ENCODE measurements around the gene TMPRSS11B. TPM values are rescaled to one million over a fixed set of nuclear protein-coding genes. Genes with fewer than 3 reads are reported as not detected.

Gene TMPRSS11B
- total RNA-seq, 1 experiment from 2014 or later, result not detected

DNA sequence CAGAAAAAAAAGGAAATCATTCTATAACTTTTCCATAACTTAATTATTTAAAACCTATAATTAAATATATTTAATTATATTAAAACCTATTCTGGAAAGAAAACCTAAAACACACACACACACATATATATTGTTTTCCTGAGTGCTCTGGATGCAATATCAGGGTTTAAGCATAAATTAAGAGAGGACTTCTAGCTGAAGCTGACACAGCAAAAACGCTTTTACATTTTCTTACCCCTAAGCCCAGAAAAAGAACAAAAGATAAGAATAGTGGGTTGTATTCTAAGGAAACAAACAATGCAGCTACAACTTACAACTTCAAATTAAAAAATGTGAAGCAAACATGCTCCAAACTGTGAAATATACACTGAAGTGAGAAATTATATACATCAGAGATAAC is 52.3 kb downstream of the TMPRSS11B start:
- CTCF ChIA-PET, result interaction anchor here (1.0 to 1.3 kb wide), 3 partner anchors 17 to 444 kb away, joined by 3 to 4 read pairs (median 3); no protein-coding TSS in a partner anchor

DNA sequence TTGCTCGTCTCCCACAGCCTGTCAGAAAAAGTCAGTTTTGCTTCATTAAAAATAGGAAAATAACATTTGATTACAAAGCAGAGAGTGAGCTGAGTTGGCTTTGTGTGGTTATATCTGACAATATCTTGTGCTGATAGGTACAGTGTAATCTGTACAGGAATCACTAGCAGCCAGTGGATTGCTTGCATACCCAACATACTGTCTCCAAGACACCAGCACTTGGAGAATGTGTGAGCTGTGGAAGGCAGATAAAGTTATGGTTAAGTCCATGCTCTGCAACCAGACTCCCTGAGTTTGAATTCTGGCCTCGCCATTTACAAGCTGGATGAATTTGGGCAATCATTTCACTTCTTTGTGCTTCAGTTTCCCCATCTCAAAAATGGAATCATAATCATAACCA is 58.3 kb downstream of the TMPRSS11B start:
- BruUV-seq (replicated peaks), result no TSS peak
- no peak for DNase-seq (ENCODE audit: unreplicated experiment)
- TF ChIP-seq, protein P1, sequence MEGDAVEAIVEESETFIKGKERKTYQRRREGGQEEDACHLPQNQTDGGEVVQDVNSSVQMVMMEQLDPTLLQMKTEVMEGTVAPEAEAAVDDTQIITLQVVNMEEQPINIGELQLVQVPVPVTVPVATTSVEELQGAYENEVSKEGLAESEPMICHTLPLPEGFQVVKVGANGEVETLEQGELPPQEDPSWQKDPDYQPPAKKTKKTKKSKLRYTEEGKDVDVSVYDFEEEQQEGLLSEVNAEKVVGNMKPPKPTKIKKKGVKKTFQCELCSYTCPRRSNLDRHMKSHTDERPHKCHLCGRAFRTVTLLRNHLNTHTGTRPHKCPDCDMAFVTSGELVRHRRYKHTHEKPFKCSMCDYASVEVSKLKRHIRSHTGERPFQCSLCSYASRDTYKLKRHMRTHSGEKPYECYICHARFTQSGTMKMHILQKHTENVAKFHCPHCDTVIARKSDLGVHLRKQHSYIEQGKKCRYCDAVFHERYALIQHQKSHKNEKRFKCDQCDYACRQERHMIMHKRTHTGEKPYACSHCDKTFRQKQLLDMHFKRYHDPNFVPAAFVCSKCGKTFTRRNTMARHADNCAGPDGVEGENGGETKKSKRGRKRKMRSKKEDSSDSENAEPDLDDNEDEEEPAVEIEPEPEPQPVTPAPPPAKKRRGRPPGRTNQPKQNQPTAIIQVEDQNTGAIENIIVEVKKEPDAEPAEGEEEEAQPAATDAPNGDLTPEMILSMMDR (IDR thresholded peaks at IDR 0.05; ENCODE audit: unreplicated experiment), result no peak
- H3K4me3 Mint-ChIP-seq (ENCODE audit: unreplicated experiment), result no peak overlapping the region
- CTCF ChIA-PET, result no interaction called here
- POLR2A ChIA-PET, result no interaction called here
- H3K27ac Mint-ChIP-seq (ENCODE audit: low read depth, unreplicated experiment), result no peak overlapping the region
- no peaks in the 10 kb centered on the region for H3K4me1 Mint-ChIP-seq (ENCODE audit: insufficient read depth, unreplicated experiment)
- no peaks in the 10 kb centered on the region for H3K27me3 Mint-ChIP-seq (ENCODE audit: insufficient read depth, unreplicated experiment)
- no peaks in the 10 kb centered on the region for H3K36me3 Mint-ChIP-seq (ENCODE audit: insufficient read depth, unreplicated experiment)
- intact Hi-C loops (cut with micrococcal nuclease), result no loop called here
- no peaks in the 10 kb centered on the region for H3K9me3 Mint-ChIP-seq (ENCODE audit: unreplicated experiment)

More for the DNA sequence above, 52.3 kb downstream of the TMPRSS11B start:
- H3K27ac Mint-ChIP-seq (ENCODE audit: low read depth, unreplicated experiment), result no peak overlapping the region
- H3K36me3 Mint-ChIP-seq (ENCODE audit: insufficient read depth, unreplicated experiment), result no peaks in the 10 kb centered on the region
- POLR2A ChIA-PET, result no interaction called here
- intact Hi-C loops (cut with micrococcal nuclease), result no loop called here
- H3K4me1 Mint-ChIP-seq (ENCODE audit: insufficient read depth, unreplicated experiment), result no peaks in the 10 kb centered on the region
- no TSS peak for BruUV-seq (replicated peaks)
- peaks cover 7% of the 10 kb centered on the region for H3K9me3 Mint-ChIP-seq (ENCODE audit: unreplicated experiment)
- TF ChIP-seq, protein P1 (IDR thresholded peaks at IDR 0.05; ENCODE audit: unreplicated experiment), result no peak
- DNase-seq (ENCODE audit: unreplicated experiment), result no peak
- no peak overlapping the region for H3K4me3 Mint-ChIP-seq (ENCODE audit: unreplicated experiment)
- no peaks in the 10 kb centered on the region for H3K27me3 Mint-ChIP-seq (ENCODE audit: insufficient read depth, unreplicated experiment)

- Mint-ChIP-seq H3K4me1 (ENCODE audit: insufficient read depth, unreplicated experiment) (peaks cover 6% of the 10 kb centered on the region), H3K27ac (ENCODE audit: low read depth, unreplicated experiment) (no peak overlapping the region), H3K4me3 (ENCODE audit: unreplicated experiment) (no peak overlapping the region), H3K36me3 (ENCODE audit: insufficient read depth, unreplicated experiment) (no peaks in the 10 kb centered on the region), H3K9me3 (ENCODE audit: unreplicated experiment) (no peaks in the 10 kb centered on the region), H3K27me3 (ENCODE audit: insufficient read depth, unreplicated experiment) (no peaks in the 10 kb centered on the region)
- intact Hi-C loops (cut with micrococcal nuclease), result no loop called here
- ChIA-PET CTCF (interaction anchor here (1.4 kb wide), 1 partner anchor 9 kb away, joined by 6 read pairs; no protein-coding TSS in a partner anchor), POLR2A (no interaction called here)
- TF ChIP-seq, protein P1 (IDR thresholded peaks at IDR 0.05; ENCODE audit: unreplicated experiment), result no peak
- no TSS peak for BruUV-seq (replicated peaks)
- no peak for DNase-seq (ENCODE audit: unreplicated experiment)
Observed at GRCh38 chr4:68184923-68185322, 60.6 kb downstream of the TMPRSS11B start.

DNA sequence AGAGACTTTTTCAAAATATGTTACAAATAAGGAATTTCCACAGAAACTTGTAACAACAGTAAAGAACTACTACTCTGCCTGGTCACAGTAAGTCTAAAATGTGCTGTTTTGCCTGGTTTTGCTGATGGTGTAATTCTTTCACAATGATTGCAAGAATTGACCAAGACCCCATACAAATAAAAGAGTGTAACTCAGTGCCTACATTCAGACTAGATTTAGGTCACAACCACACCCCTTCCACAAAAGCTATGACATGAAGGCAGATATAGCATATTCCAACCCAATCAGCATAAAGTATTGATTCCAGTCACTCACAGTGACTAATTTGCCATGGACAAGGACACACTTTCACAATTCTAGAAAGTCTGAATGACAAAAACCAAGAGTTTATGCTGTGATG is 62.1 kb downstream of the TMPRSS11B start:
- no peaks in the 10 kb centered on the region for H3K27me3 Mint-ChIP-seq (ENCODE audit: insufficient read depth, unreplicated experiment)
- no peak overlapping the region for H3K27ac Mint-ChIP-seq (ENCODE audit: low read depth, unreplicated experiment)
- intact Hi-C loops (cut with micrococcal nuclease), result no loop called here
- TF ChIP-seq, protein P1 (IDR thresholded peaks at IDR 0.05; ENCODE audit: unreplicated experiment), result no peak
- ChIA-PET CTCF (no interaction called here), POLR2A (no interaction called here)
- no TSS peak for BruUV-seq (replicated peaks)
- H3K36me3 Mint-ChIP-seq (ENCODE audit: insufficient read depth, unreplicated experiment), result no peaks in the 10 kb centered on the region
- peak; percentile 17 for DNase-seq (ENCODE audit: unreplicated experiment)
- no peaks in the 10 kb centered on the region for H3K9me3 Mint-ChIP-seq (ENCODE audit: unreplicated experiment)
- peaks cover 6% of the 10 kb centered on the region for H3K4me1 Mint-ChIP-seq (ENCODE audit: insufficient read depth, unreplicated experiment)
- no peak overlapping the region for H3K4me3 Mint-ChIP-seq (ENCODE audit: unreplicated experiment)
